Caco-2 (cell line): ENCODE data around the gene ENOSF1. TPM values are rescaled to one million over a fixed set of nuclear protein-coding genes. Genes with fewer than 3 reads are reported as not detected.

ENCODE experiments used
- total RNA-seq: library from RNA; stranded (reverse); gene quantifications from 2 replicates; pipeline ENCODE4 v1.2.3, GENCODE V29; 2022

Gene ENOSF1
- total RNA-seq, 1 experiment from 2014 or later, result 114 TPM

Other genes starting within 250 kb of the ENOSF1 start
- gene COLEC12, start 211.9 kb downstream of the ENOSF1 start, total RNA-seq, result 0.09 and 0.44 TPM in 2 replicates
- not detected in 2 replicates for gene CETN1, start 132.2 kb downstream of the ENOSF1 start, total RNA-seq
- gene CLUL1, start 115.6 kb downstream of the ENOSF1 start, total RNA-seq, result 0.41 and 0.84 TPM in 2 replicates
- gene TYMS, start 55.0 kb downstream of the ENOSF1 start, total RNA-seq, result 140 and 143 TPM in 2 replicates
- gene YES1, start 99.6 kb upstream of the ENOSF1 start, total RNA-seq, result 81.5 and 95.0 TPM in 2 replicates
- not detected in 2 replicates for gene ADCYAP1, start 192.2 kb upstream of the ENOSF1 start, total RNA-seq